Amniotic epithelial cell (primary cell): ENCODE results near the gene SIPA1L3.
A peak's percentile ranks its signal among the peaks of the same experiment; 100 is the strongest.
"Not testable (repeated sequence)": the region's sequence is repeated elsewhere in the genome, so short reads cannot be mapped to it uniquely, and the experiment has no call there.

ENCODE experiments used
- DNase-seq: peaks from one replicate; pipeline ENCODE4 v3.0.0-alpha.2; 2010; ENCODE audit warnings: low read depth

Gene SIPA1L3

DNA sequence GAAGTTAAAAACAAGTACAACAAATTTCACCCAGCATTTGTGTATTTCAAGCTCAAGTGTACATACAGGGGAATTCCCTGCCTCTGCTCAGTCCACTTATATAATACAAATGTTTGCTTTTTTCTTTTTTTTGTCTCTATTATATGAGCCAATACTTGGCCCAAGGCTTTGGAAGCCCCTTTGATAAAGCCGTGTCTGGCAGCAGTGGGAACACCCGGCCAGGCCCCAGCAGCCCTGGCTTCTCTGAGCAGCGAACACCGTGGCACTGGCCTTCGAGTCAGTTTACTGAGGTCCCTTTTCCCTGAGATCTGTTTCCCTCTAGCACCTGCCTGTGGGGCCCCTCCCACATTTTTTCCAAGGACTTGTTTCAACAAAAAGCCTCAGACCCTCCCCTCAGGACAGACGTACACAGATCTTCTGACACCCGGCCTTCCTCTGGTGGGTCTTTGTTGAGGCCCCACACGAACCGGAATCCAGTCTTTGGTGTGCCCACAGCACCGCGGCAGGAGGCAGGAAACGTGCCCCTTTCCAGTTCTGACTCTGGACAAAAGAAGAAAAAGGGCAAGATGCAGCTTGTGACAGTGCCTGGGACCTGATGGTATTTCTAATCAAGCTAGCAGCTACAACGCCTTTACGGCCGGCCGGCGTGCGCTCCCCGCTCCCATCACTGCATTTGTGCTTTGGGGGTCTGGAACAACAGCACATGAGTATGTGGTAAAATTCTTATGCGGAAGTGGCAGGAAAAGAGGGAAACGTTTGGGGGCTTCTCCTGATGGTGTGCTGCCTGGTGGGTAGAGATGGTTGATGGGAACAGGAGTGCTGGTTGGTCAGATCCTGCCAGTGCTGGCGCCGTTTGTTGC lies 13.8 kb downstream of the SIPA1L3 start:
- no peak for DNase-seq

- not testable (repeated sequence) for DNase-seq
These were observed 17.6 kb downstream of the SIPA1L3 start for GRCh38 chr19:37924573-37924972.

DNA sequence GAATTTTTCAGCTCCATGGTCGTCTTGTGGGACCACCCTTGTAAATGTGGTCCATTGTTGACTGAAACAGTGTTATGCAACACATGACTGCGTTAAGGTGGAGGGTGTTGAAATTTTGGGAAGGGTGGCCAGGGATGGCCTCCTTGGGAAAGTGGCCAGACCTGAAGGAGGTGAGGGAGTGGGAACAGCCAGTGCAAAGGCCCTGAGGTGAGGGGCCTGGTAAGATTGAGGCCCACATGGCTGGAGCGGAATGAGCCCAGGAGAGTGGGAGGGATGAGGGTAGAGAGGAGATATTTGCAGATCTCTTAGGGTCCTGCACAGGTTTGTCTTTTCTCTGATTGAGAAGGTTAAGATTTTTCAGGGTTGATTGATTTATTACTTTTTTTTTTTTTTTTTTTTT lies 18.2 kb downstream of the SIPA1L3 start:
- no peak for DNase-seq

GRCh38 chr19:37926255-37926654 lies 19.2 kb downstream of the SIPA1L3 start:
- DNase-seq: no peak

DNA sequence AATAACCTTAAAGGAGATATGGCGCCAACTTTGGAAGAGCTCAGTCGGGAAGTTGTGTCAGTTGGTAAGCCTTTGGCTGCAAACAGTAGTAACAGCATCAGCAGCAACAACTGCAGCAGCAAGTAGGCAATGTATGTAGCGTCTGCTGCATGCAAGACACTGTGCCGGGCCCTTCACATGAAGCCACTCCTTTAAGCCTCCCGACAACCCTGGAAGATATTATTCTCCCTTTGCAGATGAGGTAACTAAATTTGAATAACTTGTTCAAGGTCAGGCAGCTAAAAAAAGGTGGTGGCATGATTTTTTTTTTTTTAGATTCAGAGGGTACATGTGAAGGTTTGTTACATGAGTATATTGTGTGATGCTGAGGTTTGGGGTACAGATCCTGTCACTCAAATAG lies 19.7 kb downstream of the SIPA1L3 start:
- no peak for DNase-seq

DNA sequence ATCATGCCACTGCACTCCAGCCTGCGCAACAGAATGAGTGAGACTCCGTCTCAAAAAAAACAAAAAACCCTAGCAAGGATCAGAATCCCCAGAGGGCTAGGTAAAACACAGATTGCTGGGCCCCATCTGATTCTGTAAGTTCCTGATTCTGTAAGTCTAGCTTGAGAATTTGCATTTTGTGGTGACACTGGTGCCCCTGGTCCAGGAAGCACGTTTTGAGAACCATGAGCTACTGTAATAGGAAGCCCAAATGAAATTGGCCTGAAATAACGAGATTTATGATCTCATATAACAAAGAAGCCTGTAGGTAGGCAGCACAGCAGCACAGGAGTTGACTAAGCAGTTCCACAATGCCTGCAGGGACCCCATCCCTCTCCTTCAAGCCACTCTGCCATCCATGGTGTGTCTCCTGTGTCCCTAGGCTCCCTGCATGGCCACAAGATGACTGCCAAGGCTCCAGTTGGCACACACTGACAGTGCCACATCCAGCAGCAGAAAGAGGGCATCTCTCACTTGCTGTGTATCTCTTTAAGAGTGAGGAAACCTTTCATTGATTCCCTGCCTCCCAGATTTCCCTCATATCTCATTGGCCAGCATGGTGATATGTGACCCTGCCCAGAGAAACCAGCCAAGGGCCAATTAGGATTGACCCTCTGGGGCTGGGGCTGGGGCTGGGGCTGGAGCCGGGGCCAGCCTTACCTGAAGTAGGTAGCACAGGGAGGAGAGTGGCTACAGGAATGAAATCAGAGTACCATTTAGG lies 21.7 kb downstream of the SIPA1L3 start:
- DNase-seq: no peak

DNA sequence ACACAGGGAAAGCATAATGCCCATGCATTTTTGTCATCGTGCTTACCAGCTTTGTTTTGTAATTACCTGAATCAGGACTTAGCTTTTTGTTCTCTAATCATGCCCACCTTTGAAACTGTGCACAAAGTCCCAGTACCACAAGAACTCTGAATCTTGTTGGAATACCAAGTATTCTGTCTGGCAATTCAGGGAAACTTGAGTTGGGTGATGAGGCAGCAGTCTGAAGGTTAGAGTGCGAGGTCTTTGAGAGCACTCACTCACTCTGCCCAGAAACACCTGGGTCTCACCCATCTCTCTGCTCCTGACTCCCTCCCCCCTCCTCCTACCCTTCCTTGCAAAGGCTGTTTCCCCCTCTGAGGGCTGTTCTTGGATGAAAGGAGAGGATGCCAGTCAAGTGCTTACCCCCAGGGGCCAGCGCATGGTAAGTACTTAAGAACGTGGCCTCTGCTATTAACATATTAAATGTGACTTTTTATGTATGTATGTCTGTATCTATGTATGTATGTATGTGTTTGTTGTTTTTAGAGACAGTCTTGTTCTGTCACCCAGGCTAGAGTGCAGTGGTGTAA lies 22.4 kb downstream of the SIPA1L3 start:
- DNase-seq: no peak

DNA sequence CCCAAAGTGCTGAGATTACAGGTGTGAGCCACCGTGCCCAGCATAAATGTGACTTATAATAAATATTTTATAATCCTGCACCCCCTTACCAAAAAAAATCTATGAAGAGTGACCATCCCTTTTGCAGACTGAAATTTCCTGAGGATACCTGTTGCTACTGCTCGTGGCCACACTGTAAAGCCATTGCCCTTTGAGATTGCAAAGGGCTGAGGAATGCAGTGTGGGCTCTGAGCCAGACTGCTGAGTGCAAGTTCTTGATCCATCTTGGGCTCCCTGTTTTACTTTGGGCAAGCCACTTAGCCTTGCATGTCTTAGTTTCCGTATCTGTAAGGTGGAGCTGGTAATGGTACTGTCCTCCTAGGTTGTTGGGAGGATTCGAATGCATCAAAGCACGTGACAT lies 23.4 kb downstream of the SIPA1L3 start:
- peak; percentile 36 for DNase-seq

- peak; percentile 57 for DNase-seq
These were observed 25.1 kb downstream of the SIPA1L3 start for GRCh38 chr19:37931881-37932655.

- peak; percentile 57 for DNase-seq
These were observed 26.3 kb downstream of the SIPA1L3 start for GRCh38 chr19:37932985-37933936.

- DNase-seq: peak; percentile 56
These were observed 26.9 kb downstream of the SIPA1L3 start for GRCh38 chr19:37933937-37934358.

- DNase-seq: no peak
These were observed 28.3 kb downstream of the SIPA1L3 start for GRCh38 chr19:37935341-37935740.

GRCh38 chr19:37936166-37936565 lies 29.2 kb downstream of the SIPA1L3 start:
- DNase-seq: no peak

GRCh38 chr19:37936886-37937285 lies 29.9 kb downstream of the SIPA1L3 start:
- no peak for DNase-seq

GRCh38 chr19:37938353-37938752 lies 31.3 kb downstream of the SIPA1L3 start:
- DNase-seq: no peak

DNA sequence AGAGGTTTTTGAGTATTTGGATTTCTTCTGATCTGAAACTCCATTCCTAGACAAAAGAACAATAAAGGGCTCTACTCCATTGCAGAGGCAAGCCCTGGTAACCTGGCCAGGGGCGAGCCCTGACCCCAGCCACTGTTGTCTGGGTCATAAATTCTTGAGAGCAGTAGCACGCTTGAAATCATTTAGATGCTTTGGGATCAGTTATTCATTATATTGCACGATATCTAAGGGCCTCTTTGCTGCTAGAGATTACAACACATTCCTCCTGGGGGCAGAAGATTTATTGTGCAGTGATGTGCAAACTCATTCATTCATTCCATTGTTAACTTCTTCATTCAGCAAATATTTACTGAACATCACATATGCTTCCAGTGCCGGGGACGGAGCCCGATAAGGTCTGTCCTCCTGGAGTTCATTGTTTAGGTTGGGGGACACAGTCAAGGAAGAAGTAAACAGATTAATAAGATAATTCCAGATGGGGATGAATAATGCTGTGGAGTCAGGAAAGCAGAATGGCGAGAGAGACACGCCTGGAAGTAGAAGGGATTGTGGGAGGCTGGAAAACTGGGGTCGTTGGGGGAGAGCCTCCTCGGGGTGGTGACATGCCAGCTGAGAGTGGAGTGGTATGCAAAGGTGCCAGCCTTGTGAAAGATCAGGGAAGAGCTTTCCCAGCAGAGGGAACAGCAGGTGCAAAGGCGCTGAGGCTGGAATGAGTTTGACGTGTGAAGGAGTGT lies 34.9 kb downstream of the SIPA1L3 start:
- DNase-seq: peak; percentile 68

- DNase-seq: no peak
These were observed 35.5 kb downstream of the SIPA1L3 start for GRCh38 chr19:37942516-37942902.

DNA sequence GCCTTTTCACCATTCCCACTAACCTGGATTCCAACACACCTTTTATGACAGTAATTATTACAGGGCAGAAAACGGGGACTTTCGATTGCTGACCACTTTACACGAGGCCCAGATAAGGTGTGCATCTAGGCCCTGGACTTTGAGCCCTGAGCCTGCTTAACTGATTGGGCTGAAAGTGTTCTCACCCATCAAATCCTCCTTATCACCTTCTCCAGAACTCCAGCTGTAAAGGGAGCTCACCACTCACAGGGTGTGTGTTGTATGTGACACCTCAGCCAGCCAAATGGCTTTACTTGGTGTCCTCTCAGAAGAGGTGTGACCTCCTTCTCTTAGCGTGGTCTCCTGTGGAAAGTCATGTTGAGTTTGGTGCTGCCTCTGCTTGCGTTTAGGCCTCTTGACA lies 36.5 kb downstream of the SIPA1L3 start:
- DNase-seq: no peak

- no peak for DNase-seq
These were observed 39.1 kb downstream of the SIPA1L3 start for GRCh38 chr19:37946132-37946531.

DNA sequence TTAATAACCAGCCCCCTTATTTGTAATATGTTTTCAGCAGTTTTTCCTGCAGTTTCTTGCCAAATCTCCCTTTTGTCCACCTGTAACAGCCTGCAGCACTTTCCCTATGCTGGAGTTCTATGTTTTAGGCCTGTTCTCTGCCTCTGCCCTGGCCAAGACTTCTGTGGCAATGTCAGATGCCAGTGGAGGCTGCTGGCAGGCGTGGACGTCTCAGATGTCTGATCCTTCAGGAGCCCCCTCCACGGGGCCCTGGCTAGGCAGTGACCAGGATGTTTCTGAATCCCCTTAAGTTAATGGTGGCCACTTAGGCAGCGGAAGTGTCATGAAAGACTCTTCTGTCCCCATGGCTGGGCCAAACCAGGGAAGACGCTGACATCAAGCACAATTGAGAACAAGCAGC lies 40.8 kb downstream of the SIPA1L3 start:
- no peak for DNase-seq
